GM12878 (cell line): ENCODE results near the gene CDC42BPA. TPM values are rescaled to one million over a fixed set of nuclear protein-coding genes. Genes with fewer than 3 reads are reported as not detected.

Source experiments
- ATAC-seq: fragments of 200-7000 bp; cut with Tn5 transposase; 3 replicates; pipeline ENCODE4 v1.9.1; 2020; ENCODE audit warnings: mild to moderate bottlenecking, moderate library complexity
- BruUV-seq: library from RNA; stranded (reverse); fragments of 400-500 nt; replicated peaks from 2 replicates; lab custom pipeline; 2021; lab: Mats Ljungman, UMichigan
- CTCF ChIA-PET: fragments of 300-600 bp; sonication (Branson Sonifier 250); formaldehyde crosslinking; extraction: SDS; loops from one replicate; lab custom pipeline; 2021; ENCODE audit warnings: inconsistent platforms; lab: Yijun Ruan, JAX
- POLR2A ChIA-PET: fragments of 350-600 bp; formaldehyde crosslinking; extraction: SDS; loops from one replicate; lab custom pipeline; 2021; ENCODE audit warnings: inconsistent platforms; lab: Charles Lee
- RAD21 ChIA-PET: fragments of 300-600 bp; sonication (Branson Sonifier 250); formaldehyde crosslinking; loops from one replicate; lab custom pipeline; 2023; ENCODE audit warnings: antibody characterized with exemption; ENCODE audit not compliant: unreplicated experiment; lab: Charles Lee
- SMC1A ChIA-PET: fragments of 300-600 bp; sonication (Branson Sonifier 250); formaldehyde crosslinking; loops from one replicate; lab custom pipeline; 2023; ENCODE audit not compliant: unreplicated experiment, uncharacterized antibody; lab: Charles Lee
- DNase-seq: peaks from one replicate; pipeline ENCODE4 v3.0.0-alpha.2; 2011; ENCODE audit warnings: low read depth, low spot score
- FAIRE-seq: peaks from 3 replicates; lab custom pipeline; 2011; peaks lifted over from hg19 to GRCh38; lab: Jason Lieb, UNC
- H2AFZ ChIP-seq: 2 replicates; pipeline ENCODE4 v1.6.0; 2011; ENCODE audit warnings: low read depth, low read length, control low read depth; ENCODE audit not compliant: control insufficient read depth
- H3K27ac ChIP-seq: 2 replicates; pipeline ENCODE4 v1.5.1; 2011; ENCODE audit warnings: control low read depth; ENCODE audit not compliant: control insufficient read depth, insufficient read depth
- H3K27me3 ChIP-seq, 2 experiments: replicated peaks in 1 of 2; 2 replicates each; pipeline versions ENCODE4 v1.6.0 to v1.6.1; 2011; ENCODE audit warnings: low read length in 1 of 2; ENCODE audit not compliant: control insufficient read depth in 2 of 2, insufficient read depth in 2 of 2
- H3K36me3 ChIP-seq, 2 experiments: 2 replicates each; pipeline ENCODE4 v1.5.1; 2011; ENCODE audit warnings: low read length in 1 of 2; ENCODE audit not compliant: control insufficient read depth in 2 of 2, insufficient read depth in 2 of 2
- H3K4me1 ChIP-seq: 2 replicates; pipeline ENCODE4 v1.6.1; 2011; ENCODE audit warnings: mild to moderate bottlenecking, low read length, moderate library complexity, mixed read lengths; ENCODE audit not compliant: control insufficient read depth, insufficient read depth
- H3K4me2 ChIP-seq: 2 replicates; pipeline ENCODE4 v1.6.0; 2011; ENCODE audit warnings: control low read depth; ENCODE audit not compliant: control insufficient read depth, insufficient read depth
- H3K4me3 ChIP-seq: fragments of 200-600 bp; sonication (generic); 2 replicates; pipeline ENCODE4 v1.5.1; 2016
- H3K79me2 ChIP-seq: 2 replicates; pipeline ENCODE4 v1.6.0; 2011; ENCODE audit warnings: low read length; ENCODE audit not compliant: control insufficient read depth, insufficient read depth
- H3K9ac ChIP-seq: 2 replicates; pipeline ENCODE4 v1.8.0; 2011; ENCODE audit warnings: low read length, control low read depth, mixed read lengths; ENCODE audit not compliant: control insufficient read depth, insufficient read depth
- H3K9me3 ChIP-seq: replicated peaks from 3 replicates; pipeline ENCODE4 v1.5.1; 2011; ENCODE audit warnings: mild to moderate bottlenecking, low read length; ENCODE audit not compliant: control insufficient read depth, insufficient read depth
- H4K20me1 ChIP-seq: 2 replicates; pipeline ENCODE4 v1.6.0; 2011; ENCODE audit not compliant: control insufficient read depth, insufficient read depth
- CBFB ChIP-seq: IDR thresholded peaks from 2 replicates; pipeline ENCODE4 v1.6.1; 2016; ENCODE audit warnings: antibody characterized with exemption, low read depth
- LARP7 ChIP-seq: fragments of 450-650 bp; IDR thresholded peaks from 2 replicates; pipeline ENCODE4 v1.6.1; 2017; ENCODE audit warnings: mild to moderate bottlenecking
- MXI1 ChIP-seq: fragments of 150-350 bp; IDR thresholded peaks from 2 replicates; pipeline ENCODE4 v1.6.1; 2011; ENCODE audit warnings: low read depth, mild to moderate bottlenecking, inconsistent platforms, low read length, improper control_type of control experiment
- MYC ChIP-seq: IDR thresholded peaks from 2 replicates; pipeline ENCODE4 v1.6.1; 2011; ENCODE audit warnings: mild to moderate bottlenecking, low read length, moderate library complexity, inconsistent platforms; ENCODE audit not compliant: insufficient read depth, insufficient replicate concordance, insufficient read length, severe bottlenecking
- TAF1 ChIP-seq: IDR thresholded peaks from 2 replicates; pipeline ENCODE4 v1.6.1; 2011; ENCODE audit warnings: mild to moderate bottlenecking, low read depth, low read length, borderline replicate concordance
- ZNF217 ChIP-seq: fragments of 450-650 bp; IDR thresholded peaks from 2 replicates; pipeline ENCODE4 v1.6.1; 2017; ENCODE audit warnings: antibody characterized with exemption, mild to moderate bottlenecking
- WGBS: methylation state at CpG from one replicate; pipeline ENCODE4 v1.1.6; 2016; ENCODE audit warnings: low lambda C conversion rate; ENCODE audit not compliant: insufficient replicate concordance, insufficient coverage; ENCODE audit errors: missing lambda C conversion rate; 5-methylcytosine and 5-hydroxymethylcytosine counted together
- in situ Hi-C: fragments of 300-500 bp; cut with MboI; formaldehyde crosslinking; loops from 9 replicates; pipeline ENCODE4 v1.14.3; 2018; ENCODE audit warnings: mixed read lengths
- intact Hi-C: fragments of 100-400 bp; cut with micrococcal nuclease; formaldehyde crosslinking; loops from one replicate; pipeline ENCODE4 v1.14.2; 2022; ENCODE audit not compliant: unreplicated experiment
- polyA plus RNA-seq, 11 experiments: library from polyadenylated mRNA; depleted of rRNA in 4 of 11; unstranded in 6 of 11; stranded (reverse) in 5 of 11; fragments of >200 nt; fragmentation: Nextera tagmentation in 4 of 11; fragmentation: Illumina TruSeq in 1 of 11; extraction: Ambion mirVana in 4 of 11; extraction: Trizol in 1 of 11; gene quantifications; 1 replicate in 1 of 11; 2 replicates in 10 of 11; pipeline versions ENCODE4 v1.2.1 to v1.2.3, GENCODE V29; 2011 to 2016; ENCODE audit warnings: inconsistent platforms in 2 of 11, missing spikeins in 2 of 11, low read depth in 1 of 11
- total RNA-seq, 4 experiments: library from RNA; depleted of rRNA in 3 of 4; stranded (reverse); fragments of >200 nt in 3 of 4; fragmentation: Illumina TruSeq in 1 of 4; extraction: Trizol in 1 of 4; gene quantifications; 2 replicates each; pipeline versions ENCODE4 v1.2.1 to v1.2.3, GENCODE V29; 2013 to 2021
- TF ChIP-seq, protein P1 (sequence below): fragments of 450-650 bp; IDR thresholded peaks from 2 replicates; pipeline ENCODE4 v1.6.1; 2017; ENCODE audit warnings: mild to moderate bottlenecking, moderate library complexity
- TF ChIP-seq, protein P2 (sequence below): fragments of 150-350 bp; IDR thresholded peaks from 2 replicates; pipeline ENCODE4 v1.6.1; 2016; ENCODE audit warnings: low read depth, low read length
- TF ChIP-seq, protein P3 (sequence below): fragments of 150-350 bp; IDR thresholded peaks from 2 replicates; pipeline ENCODE4 v1.6.1; 2014; ENCODE audit warnings: mild to moderate bottlenecking, low read depth, low read length
- TF ChIP-seq, protein P4 (sequence below): fragments of 450-650 bp; IDR thresholded peaks from 2 replicates; pipeline ENCODE4 v1.6.1; 2018; ENCODE audit warnings: mild to moderate bottlenecking, low read depth, moderate library complexity; ENCODE audit not compliant: partially characterized antibody

CDC42BPA gene
- total and polyA plus RNA-seq, 10 of the 15 experiments (the other 5 are each of a cell fraction or from before 2014, with no cell fraction given) = 0.02 to 0.52 (median 0.10) TPM

DNA sequence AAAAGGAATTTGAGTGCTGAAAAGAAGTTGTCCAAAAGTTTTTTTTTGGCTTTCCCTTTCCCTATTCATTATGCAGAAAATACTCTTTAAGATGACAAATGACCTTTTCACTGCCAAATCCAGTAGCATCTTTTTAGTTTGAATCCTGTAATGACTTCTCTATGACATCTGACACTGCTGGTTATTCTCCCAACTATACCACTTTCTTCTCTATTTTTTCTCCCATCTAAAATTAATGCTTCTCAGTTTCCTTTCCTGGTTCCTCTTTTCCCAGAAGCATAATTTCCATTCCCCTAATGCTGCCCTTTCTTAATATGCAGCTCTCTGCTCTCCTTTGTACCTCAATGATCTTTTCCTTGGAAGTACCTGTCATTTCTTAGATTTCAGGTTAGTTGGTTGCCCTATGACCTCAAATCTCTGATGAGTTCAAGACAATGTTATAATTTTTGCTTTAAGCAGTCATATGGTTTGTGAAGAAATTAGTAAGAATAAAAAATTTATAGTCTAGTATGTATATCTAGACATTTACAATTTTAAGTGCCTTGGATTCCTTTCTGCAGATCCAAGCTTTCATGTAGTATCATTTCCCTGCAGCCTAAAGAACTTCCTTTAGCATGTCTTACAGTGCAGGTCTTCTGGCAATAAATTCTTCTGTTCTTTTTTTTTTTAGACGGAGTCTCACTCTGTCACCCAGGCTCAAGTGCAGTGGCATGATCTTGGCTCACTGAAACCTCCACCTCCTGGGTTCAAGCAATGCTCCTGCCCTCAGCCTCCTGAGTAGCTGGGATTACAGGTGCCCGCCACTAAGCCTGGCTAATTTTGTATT lies 150.8 kb downstream of the CDC42BPA start:
- Histone ChIP-seq H3K79me2 (no peaks in the 10 kb centered on the region), H3K27ac (no peak overlapping the region), H3K36me3 (no peaks in the 10 kb centered on the region), H3K9me3 (no peaks in the 10 kb centered on the region), H4K20me1 (no peaks in the 10 kb centered on the region), H3K9ac (no peak overlapping the region), H3K4me2 (no peak overlapping the region), H3K27me3 (no peaks in the 10 kb centered on the region), H3K4me3 (no peak overlapping the region), H3K4me1 (no peaks in the 10 kb centered on the region), H2AFZ (no peak overlapping the region)
- CTCF ChIA-PET = interaction anchor here (1.0 kb wide), 1 partner anchor 541 kb away, joined by 3 read pairs; no protein-coding TSS in a partner anchor
- RAD21 ChIA-PET = no interaction called here
- ATAC-seq (no peak), FAIRE-seq (no peak), DNase-seq (no peak)
- SMC1A ChIA-PET = interaction anchor here (1.0 kb wide), 1 partner anchor 18 kb away, joined by 3 read pairs; no protein-coding TSS in a partner anchor
- WGBS = 69% methylated on average over 2 of the region's 2 CpGs
- in situ Hi-C loops (no loop called here), intact Hi-C loops (no loop called here)
- BruUV-seq = no TSS peak
- POLR2A ChIA-PET = interaction anchor here (0.6 kb wide), 1 partner anchor 138 kb away, joined by 3 read pairs; no protein-coding TSS in a partner anchor
- TF ChIP-seq CBFB = no peak
- TF ChIP-seq, protein P1, sequence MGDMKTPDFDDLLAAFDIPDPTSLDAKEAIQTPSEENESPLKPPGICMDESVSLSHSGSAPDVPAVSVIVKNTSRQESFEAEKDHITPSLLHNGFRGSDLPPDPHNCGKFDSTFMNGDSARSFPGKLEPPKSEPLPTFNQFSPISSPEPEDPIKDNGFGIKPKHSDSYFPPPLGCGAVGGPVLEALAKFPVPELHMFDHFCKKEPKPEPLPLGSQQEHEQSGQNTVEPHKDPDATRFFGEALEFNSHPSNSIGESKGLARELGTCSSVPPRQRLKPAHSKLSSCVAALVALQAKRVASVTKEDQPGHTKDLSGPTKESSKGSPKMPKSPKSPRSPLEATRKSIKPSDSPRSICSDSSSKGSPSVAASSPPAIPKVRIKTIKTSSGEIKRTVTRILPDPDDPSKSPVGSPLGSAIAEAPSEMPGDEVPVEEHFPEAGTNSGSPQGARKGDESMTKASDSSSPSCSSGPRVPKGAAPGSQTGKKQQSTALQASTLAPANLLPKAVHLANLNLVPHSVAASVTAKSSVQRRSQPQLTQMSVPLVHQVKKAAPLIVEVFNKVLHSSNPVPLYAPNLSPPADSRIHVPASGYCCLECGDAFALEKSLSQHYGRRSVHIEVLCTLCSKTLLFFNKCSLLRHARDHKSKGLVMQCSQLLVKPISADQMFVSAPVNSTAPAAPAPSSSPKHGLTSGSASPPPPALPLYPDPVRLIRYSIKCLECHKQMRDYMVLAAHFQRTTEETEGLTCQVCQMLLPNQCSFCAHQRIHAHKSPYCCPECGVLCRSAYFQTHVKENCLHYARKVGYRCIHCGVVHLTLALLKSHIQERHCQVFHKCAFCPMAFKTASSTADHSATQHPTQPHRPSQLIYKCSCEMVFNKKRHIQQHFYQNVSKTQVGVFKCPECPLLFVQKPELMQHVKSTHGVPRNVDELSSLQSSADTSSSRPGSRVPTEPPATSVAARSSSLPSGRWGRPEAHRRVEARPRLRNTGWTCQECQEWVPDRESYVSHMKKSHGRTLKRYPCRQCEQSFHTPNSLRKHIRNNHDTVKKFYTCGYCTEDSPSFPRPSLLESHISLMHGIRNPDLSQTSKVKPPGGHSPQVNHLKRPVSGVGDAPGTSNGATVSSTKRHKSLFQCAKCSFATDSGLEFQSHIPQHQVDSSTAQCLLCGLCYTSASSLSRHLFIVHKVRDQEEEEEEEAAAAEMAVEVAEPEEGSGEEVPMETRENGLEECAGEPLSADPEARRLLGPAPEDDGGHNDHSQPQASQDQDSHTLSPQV = no peak
- TF ChIP-seq TAF1 = no peak
- TF ChIP-seq MYC = no peak
- TF ChIP-seq LARP7 = no peak
- no peak for TF ChIP-seq MXI1
- TF ChIP-seq, protein P2, sequence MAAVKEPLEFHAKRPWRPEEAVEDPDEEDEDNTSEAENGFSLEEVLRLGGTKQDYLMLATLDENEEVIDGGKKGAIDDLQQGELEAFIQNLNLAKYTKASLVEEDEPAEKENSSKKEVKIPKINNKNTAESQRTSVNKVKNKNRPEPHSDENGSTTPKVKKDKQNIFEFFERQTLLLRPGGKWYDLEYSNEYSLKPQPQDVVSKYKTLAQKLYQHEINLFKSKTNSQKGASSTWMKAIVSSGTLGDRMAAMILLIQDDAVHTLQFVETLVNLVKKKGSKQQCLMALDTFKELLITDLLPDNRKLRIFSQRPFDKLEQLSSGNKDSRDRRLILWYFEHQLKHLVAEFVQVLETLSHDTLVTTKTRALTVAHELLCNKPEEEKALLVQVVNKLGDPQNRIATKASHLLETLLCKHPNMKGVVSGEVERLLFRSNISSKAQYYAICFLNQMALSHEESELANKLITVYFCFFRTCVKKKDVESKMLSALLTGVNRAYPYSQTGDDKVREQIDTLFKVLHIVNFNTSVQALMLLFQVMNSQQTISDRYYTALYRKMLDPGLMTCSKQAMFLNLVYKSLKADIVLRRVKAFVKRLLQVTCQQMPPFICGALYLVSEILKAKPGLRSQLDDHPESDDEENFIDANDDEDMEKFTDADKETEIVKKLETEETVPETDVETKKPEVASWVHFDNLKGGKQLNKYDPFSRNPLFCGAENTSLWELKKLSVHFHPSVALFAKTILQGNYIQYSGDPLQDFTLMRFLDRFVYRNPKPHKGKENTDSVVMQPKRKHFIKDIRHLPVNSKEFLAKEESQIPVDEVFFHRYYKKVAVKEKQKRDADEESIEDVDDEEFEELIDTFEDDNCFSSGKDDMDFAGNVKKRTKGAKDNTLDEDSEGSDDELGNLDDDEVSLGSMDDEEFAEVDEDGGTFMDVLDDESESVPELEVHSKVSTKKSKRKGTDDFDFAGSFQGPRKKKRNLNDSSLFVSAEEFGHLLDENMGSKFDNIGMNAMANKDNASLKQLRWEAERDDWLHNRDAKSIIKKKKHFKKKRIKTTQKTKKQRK = no peak
- TF ChIP-seq ZNF217 = no peak
- TF ChIP-seq, protein P3, sequence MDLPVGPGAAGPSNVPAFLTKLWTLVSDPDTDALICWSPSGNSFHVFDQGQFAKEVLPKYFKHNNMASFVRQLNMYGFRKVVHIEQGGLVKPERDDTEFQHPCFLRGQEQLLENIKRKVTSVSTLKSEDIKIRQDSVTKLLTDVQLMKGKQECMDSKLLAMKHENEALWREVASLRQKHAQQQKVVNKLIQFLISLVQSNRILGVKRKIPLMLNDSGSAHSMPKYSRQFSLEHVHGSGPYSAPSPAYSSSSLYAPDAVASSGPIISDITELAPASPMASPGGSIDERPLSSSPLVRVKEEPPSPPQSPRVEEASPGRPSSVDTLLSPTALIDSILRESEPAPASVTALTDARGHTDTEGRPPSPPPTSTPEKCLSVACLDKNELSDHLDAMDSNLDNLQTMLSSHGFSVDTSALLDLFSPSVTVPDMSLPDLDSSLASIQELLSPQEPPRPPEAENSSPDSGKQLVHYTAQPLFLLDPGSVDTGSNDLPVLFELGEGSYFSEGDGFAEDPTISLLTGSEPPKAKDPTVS = no peak
- TF ChIP-seq, protein P4, sequence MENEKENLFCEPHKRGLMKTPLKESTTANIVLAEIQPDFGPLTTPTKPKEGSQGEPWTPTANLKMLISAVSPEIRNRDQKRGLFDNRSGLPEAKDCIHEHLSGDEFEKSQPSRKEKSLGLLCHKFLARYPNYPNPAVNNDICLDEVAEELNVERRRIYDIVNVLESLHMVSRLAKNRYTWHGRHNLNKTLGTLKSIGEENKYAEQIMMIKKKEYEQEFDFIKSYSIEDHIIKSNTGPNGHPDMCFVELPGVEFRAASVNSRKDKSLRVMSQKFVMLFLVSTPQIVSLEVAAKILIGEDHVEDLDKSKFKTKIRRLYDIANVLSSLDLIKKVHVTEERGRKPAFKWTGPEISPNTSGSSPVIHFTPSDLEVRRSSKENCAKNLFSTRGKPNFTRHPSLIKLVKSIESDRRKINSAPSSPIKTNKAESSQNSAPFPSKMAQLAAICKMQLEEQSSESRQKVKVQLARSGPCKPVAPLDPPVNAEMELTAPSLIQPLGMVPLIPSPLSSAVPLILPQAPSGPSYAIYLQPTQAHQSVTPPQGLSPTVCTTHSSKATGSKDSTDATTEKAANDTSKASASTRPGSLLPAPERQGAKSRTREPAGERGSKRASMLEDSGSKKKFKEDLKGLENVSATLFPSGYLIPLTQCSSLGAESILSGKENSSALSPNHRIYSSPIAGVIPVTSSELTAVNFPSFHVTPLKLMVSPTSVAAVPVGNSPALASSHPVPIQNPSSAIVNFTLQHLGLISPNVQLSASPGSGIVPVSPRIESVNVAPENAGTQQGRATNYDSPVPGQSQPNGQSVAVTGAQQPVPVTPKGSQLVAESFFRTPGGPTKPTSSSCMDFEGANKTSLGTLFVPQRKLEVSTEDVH = no peak
